ENCODE measurements around the gene PDE8A.

DNA sequence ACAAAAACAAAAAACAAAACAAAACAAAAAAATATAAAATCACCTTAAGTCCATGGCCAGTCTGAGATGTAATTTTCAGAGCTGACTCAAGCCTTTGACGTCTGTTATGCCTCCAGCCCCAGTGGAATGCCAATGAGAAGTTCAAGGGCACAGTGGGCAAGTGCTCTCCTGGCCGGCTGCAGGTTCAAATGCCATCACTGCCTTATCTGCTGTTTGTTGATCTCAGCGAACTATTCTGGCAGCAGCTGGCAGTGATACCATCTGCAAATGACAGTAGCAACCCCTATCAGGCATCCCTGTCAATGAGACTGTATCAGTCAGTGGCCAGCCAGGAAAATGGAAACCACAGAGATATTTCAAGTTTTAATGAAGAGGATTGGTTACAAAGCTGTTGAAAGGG lies 10.8 kb upstream of the PDE8A start:
- TF ChIP-seq, protein P1, sequence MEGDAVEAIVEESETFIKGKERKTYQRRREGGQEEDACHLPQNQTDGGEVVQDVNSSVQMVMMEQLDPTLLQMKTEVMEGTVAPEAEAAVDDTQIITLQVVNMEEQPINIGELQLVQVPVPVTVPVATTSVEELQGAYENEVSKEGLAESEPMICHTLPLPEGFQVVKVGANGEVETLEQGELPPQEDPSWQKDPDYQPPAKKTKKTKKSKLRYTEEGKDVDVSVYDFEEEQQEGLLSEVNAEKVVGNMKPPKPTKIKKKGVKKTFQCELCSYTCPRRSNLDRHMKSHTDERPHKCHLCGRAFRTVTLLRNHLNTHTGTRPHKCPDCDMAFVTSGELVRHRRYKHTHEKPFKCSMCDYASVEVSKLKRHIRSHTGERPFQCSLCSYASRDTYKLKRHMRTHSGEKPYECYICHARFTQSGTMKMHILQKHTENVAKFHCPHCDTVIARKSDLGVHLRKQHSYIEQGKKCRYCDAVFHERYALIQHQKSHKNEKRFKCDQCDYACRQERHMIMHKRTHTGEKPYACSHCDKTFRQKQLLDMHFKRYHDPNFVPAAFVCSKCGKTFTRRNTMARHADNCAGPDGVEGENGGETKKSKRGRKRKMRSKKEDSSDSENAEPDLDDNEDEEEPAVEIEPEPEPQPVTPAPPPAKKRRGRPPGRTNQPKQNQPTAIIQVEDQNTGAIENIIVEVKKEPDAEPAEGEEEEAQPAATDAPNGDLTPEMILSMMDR (IDR thresholded peaks at IDR 0.05), result no peak
- TF ChIP-seq POLR2A (IDR thresholded peaks at IDR 0.05) (no peak), EP300 (IDR thresholded peaks at IDR 0.05) (no peak), POLR2AphosphoS5 (IDR thresholded peaks at IDR 0.05) (no peak)
